Kidney (tissue), 14 donors: ENCODE data around the gene NCKAP5. TPM values are rescaled to one million over a fixed set of nuclear protein-coding genes. Genes with fewer than 3 reads are reported as not detected.

Source experiments
- DNase-seq, 5 donors: peaks; one replicate each; pipeline ENCODE4 v3.0.0-alpha.2; 2013 to 2020
- FAIRE-seq: peaks from 2 replicates; lab custom pipeline; 2012; peaks lifted over from hg19 to GRCh38; lab: Jason Lieb, UNC
- H3K27ac ChIP-seq, 2 donors: one replicate each; pipeline ENCODE4 v1.7.0; 2013; ENCODE audit warnings: low read depth in 2 of 2, low read length in 2 of 2, inconsistent platforms in 1 of 2
- H3K27me3 ChIP-seq: one replicate; pipeline ENCODE4 v1.7.1; 2013; ENCODE audit warnings: low read length, inconsistent platforms; ENCODE audit not compliant: control insufficient read depth, insufficient read depth
- H3K36me3 ChIP-seq, 3 donors: one replicate each; pipeline versions ENCODE4 v1.7.0 to v1.7.1; 2013; ENCODE audit warnings: low read length in 3 of 3, control low read depth in 1 of 3, inconsistent platforms in 1 of 3; ENCODE audit not compliant: insufficient read depth in 3 of 3, control insufficient read depth in 2 of 3
- H3K4me1 ChIP-seq, 3 donors: one replicate each; pipeline versions ENCODE4 v1.7.0 to v1.7.1; 2013; ENCODE audit warnings: low read length in 3 of 3, inconsistent platforms in 1 of 3, low read depth in 1 of 3; ENCODE audit not compliant: control insufficient read depth in 2 of 3, insufficient read depth in 2 of 3
- H3K4me3 ChIP-seq, 3 donors: one replicate each; pipeline versions ENCODE4 v1.7.0 to v1.8.1; 2013; ENCODE audit warnings: low read length in 3 of 3, control low read depth in 1 of 3, inconsistent platforms in 1 of 3
- H3K9ac ChIP-seq, 3 donors: one replicate each; pipeline versions ENCODE4 v1.7.0 to v1.7.1; 2013; ENCODE audit warnings: low read length in 3 of 3, control low read depth in 1 of 3, inconsistent platforms in 1 of 3
- H3K9me3 ChIP-seq, 3 donors: one replicate each; pipeline versions ENCODE4 v1.7.0 to v1.7.1; 2013; ENCODE audit warnings: low read length in 3 of 3, control low read depth in 1 of 3, inconsistent platforms in 1 of 3; ENCODE audit not compliant: control insufficient read depth in 2 of 3, insufficient read depth in 1 of 3
- CTCF ChIP-seq: IDR thresholded peaks from 3 replicates; pipeline ENCODE4 v1.5.1; 2012; ENCODE audit warnings: mild to moderate bottlenecking, moderate library complexity, borderline replicate concordance; ENCODE audit not compliant: insufficient read depth; ENCODE audit errors: extremely low read depth
- intact Hi-C: fragments of 100-400 bp; cut with DNase I; formaldehyde crosslinking; loops from one replicate; pipeline ENCODE4 v1.11.1; 2022
- polyA plus RNA-seq: library from polyadenylated mRNA; stranded (reverse); fragments of 350-450 nt; fragmentation: Illumina TruSeq; extraction: RNeasy Lipid Tissue Mini Kit (QIAGEN cat#74804); gene quantifications from one replicate; pipeline ENCODE4 v1.2.3, GENCODE V29; 2014; ENCODE audit warnings: low read depth, low replicate concordance; ENCODE audit not compliant: insufficient read depth
- total RNA-seq: library from RNA; stranded (reverse); fragmentation: NEBNext Ultra II Directional; extraction: Animal tissue kit (Norgen Biotek cat#: 25700); gene quantifications from one replicate; pipeline ENCODE4 v1.2.1, GENCODE V29; 2021
- donor health status: control.
- donor health status: control.
- donor health status: control.
- donor health status: control.
- donor health status: control.
- donor health status: DM: yes; HTN: yes; CAD: no.
- donor health status: Normal renal cell carcinoma (clear cell type).

Gene NCKAP5
- total and polyA plus RNA-seq, 2 donors from 2014 or later, result 1.8 to 2.9 TPM

GRCh38 chr2:133293544-133294353 lies 274.5 kb downstream of the NCKAP5 start:
- H3K27ac ChIP-seq, result no peak overlapping the region
- intact Hi-C loops, result no loop called here
- H3K27me3 ChIP-seq, result no peaks in the 10 kb centered on the region
- no peak overlapping the region for H3K9ac ChIP-seq
- H3K36me3 ChIP-seq, result no peaks in the 10 kb centered on the region
- TF ChIP-seq CTCF, result no peak
- no peak overlapping the region for H3K4me3 ChIP-seq
- DNase-seq, result peak in 1 of 5 donors; percentile 6
- H3K9me3 ChIP-seq, result no peaks in the 10 kb centered on the region
- H3K4me1 ChIP-seq, result no peaks in the 10 kb centered on the region
- no peak for FAIRE-seq

- H3K27ac ChIP-seq, result no peak overlapping the region
- no peaks in the 10 kb centered on the region for H3K9me3 ChIP-seq
- FAIRE-seq (no peak), DNase-seq (peak in 1 of 5 donors; percentile 12)
- no peaks in the 10 kb centered on the region for H3K4me1 ChIP-seq
- H3K9ac ChIP-seq, result no peak overlapping the region
- H3K4me3 ChIP-seq, result no peak overlapping the region
- no peaks in the 10 kb centered on the region for H3K27me3 ChIP-seq
- H3K36me3 ChIP-seq, result no peaks in the 10 kb centered on the region
- intact Hi-C loops, result no loop called here
- TF ChIP-seq CTCF, result no peak
These were observed 276.0 kb downstream of the NCKAP5 start for GRCh38 chr2:133292259-133292658.

GRCh38 chr2:133287709-133288108 lies 280.6 kb downstream of the NCKAP5 start:
- Histone ChIP-seq H3K4me1 (no peaks in the 10 kb centered on the region), H3K27me3 (no peaks in the 10 kb centered on the region), H3K36me3 (no peaks in the 10 kb centered on the region), H3K9me3 (no peaks in the 10 kb centered on the region), H3K27ac (no peak overlapping the region), H3K9ac (no peak overlapping the region), H3K4me3 (no peak overlapping the region)
- intact Hi-C loops, result no loop called here
- TF ChIP-seq CTCF, result no peak
- DNase-seq (no peak), FAIRE-seq (no peak)
